MM.1S (cell line): ENCODE results near the gene DNAJB11.
A peak's percentile ranks its signal among the peaks of the same experiment; 100 is the strongest.
"Not testable (repeated sequence)": the region's sequence is repeated elsewhere in the genome, so short reads cannot be mapped to it uniquely, and the experiment has no call there.

Source experiments
- DNase-seq: peaks from one replicate; pipeline ENCODE4 v3.0.0-alpha.2; 2015
- H2AFZ ChIP-seq: fragments of 300-600 bp; sonication (generic); 2 replicates; pipeline ENCODE4 v1.6.0; 2016; ENCODE audit warnings: antibody characterized with exemption, low read length
- H3F3A ChIP-seq: fragments of 300-600 bp; sonication (generic); 2 replicates; pipeline ENCODE4 v1.6.1; 2016; ENCODE audit warnings: mild to moderate bottlenecking, antibody characterized with exemption, low read length, moderate library complexity, mixed read lengths; ENCODE audit not compliant: insufficient read depth
- H3K27ac ChIP-seq: fragments of 300-600 bp; sonication (generic); 2 replicates; pipeline ENCODE4 v1.5.1; 2016; ENCODE audit warnings: mild to moderate bottlenecking, low read length
- H3K27me3 ChIP-seq: fragments of 300-600 bp; sonication (generic); replicated peaks from 2 replicates; pipeline ENCODE4 v1.6.0; 2016; ENCODE audit warnings: low read length; ENCODE audit not compliant: insufficient read depth
- H3K36me3 ChIP-seq: fragments of 300-600 bp; sonication (generic); replicated peaks from 2 replicates; pipeline ENCODE4 v1.6.1; 2016; ENCODE audit warnings: mild to moderate bottlenecking, low read length, mixed read lengths; ENCODE audit not compliant: insufficient read depth
- H3K4me1 ChIP-seq: fragments of 300-600 bp; sonication (generic); 2 replicates; pipeline ENCODE4 v1.6.1; 2016; ENCODE audit warnings: low read length, mixed read lengths
- H3K4me2 ChIP-seq: fragments of 300-600 bp; sonication (generic); 2 replicates; pipeline ENCODE4 v1.6.0; 2016; ENCODE audit warnings: low read depth, low read length
- H3K4me3 ChIP-seq: fragments of 300-600 bp; sonication (generic); 2 replicates; pipeline ENCODE4 v1.5.1; 2016; ENCODE audit warnings: low read length, mixed read lengths
- H3K79me2 ChIP-seq: fragments of 300-600 bp; sonication (generic); 2 replicates; pipeline ENCODE4 v1.6.1; 2016; ENCODE audit warnings: mixed run types, low read length, mixed read lengths
- H3K9ac ChIP-seq: fragments of 300-600 bp; sonication (generic); 2 replicates; pipeline ENCODE4 v1.6.1; 2016; ENCODE audit warnings: low read length, mixed read lengths
- H3K9me2 ChIP-seq: fragments of 300-600 bp; sonication (generic); replicated peaks from 2 replicates; pipeline ENCODE4 v1.6.1; 2016; ENCODE audit warnings: mild to moderate bottlenecking, low read length, mixed read lengths; ENCODE audit not compliant: insufficient read depth
- H3K9me3 ChIP-seq: fragments of 300-600 bp; sonication (generic); replicated peaks from 2 replicates; pipeline ENCODE4 v1.6.1; 2016; ENCODE audit warnings: mild to moderate bottlenecking, low read length, mixed read lengths; ENCODE audit not compliant: insufficient read depth
- H4K20me1 ChIP-seq: fragments of 300-600 bp; sonication (generic); 2 replicates; pipeline ENCODE4 v1.6.1; 2016; ENCODE audit warnings: mild to moderate bottlenecking, low read length, moderate library complexity, mixed read lengths; ENCODE audit not compliant: insufficient read depth
- CTCF ChIP-seq: fragments of 300-600 bp; sonication (generic); IDR thresholded peaks from 2 replicates; pipeline ENCODE4 v1.5.1; 2016; ENCODE audit warnings: antibody characterized with exemption, low read length, mixed read lengths
- EZH2 ChIP-seq: fragments of 300-600 bp; sonication (generic); optimal IDR thresholded peaks from 2 replicates; pipeline ENCODE3; 2017; ENCODE audit warnings: low read depth, mild to moderate bottlenecking, antibody characterized with exemption, low read length, mixed read lengths
- EZH2phosphoT487 ChIP-seq: fragments of 300-600 bp; sonication (generic); IDR thresholded peaks from 2 replicates; pipeline ENCODE4 v1.6.1; 2018; ENCODE audit warnings: antibody characterized with exemption, low read length

The DNAJB11 gene

DNA sequence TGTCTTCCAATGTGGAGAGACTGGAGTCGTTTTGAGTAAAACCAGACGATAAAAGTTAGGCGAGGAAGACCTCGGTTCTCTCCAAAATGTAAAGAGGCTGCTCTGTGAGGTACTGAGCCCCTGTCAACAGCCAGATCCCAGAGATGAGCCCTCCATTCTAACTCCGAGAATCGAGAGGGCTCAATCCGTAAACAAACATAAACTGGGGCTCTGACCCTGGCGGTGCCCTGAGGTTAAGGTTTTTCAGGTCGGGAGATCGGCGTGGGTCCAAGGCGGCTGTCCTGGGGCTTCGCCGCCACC lies 3.8 kb upstream of the DNAJB11 start:
- H3K79me2 ChIP-seq = peaks cover 42% of the 10 kb centered on the region
- TF ChIP-seq EZH2phosphoT487 (no peak), EZH2 (no peak), CTCF (no peak)
- peak overlapping the region; percentile 81 for H3K27ac ChIP-seq

GRCh38 chr3:186567072-186567921 lies 3.2 kb upstream of the DNAJB11 start, which contains the start of gene TBCCD1:
TBCCD1 (minus strand) TSS chr3:186567339; CDS start chr3:186564329, 3,010 bp downstream.
- Histone ChIP-seq H3K9ac (peak within 1 kb of the TSS; percentile 87), H3K27ac (peak within 1 kb of the TSS; percentile 81), H3K79me2 (peaks cover 48% of the 10 kb centered on the region), H3K27me3 (no peaks in the 10 kb centered on the region), H3F3A (peaks cover 28% of the 10 kb centered on the region), H3K9me3 (no peaks in the 10 kb centered on the region), H2AFZ (peak within 1 kb of the TSS; percentile 88), H4K20me1 (no peaks in the 10 kb centered on the region), H3K9me2 (no peaks in the 10 kb centered on the region), H3K36me3 (no peaks in the 10 kb centered on the region), H3K4me2 (peak within 1 kb of the TSS; percentile 83), H3K4me1 (peaks cover 13% of the 10 kb centered on the region), H3K4me3 (peak within 1 kb of the TSS; percentile 84)
- no peak for TF ChIP-seq CTCF
- TF ChIP-seq EZH2phosphoT487 = no peak
- DNase-seq = peak; percentile 96

More for the DNA sequence above, 3.8 kb upstream of the DNAJB11 start:
- peak overlapping the region; percentile 87 for H3K9ac ChIP-seq
- H3K9me2 ChIP-seq = no peaks in the 10 kb centered on the region
- peak overlapping the region; percentile 87 for H2AFZ ChIP-seq
- peak overlapping the region; percentile 65 for H3K4me2 ChIP-seq
- H3K27me3 ChIP-seq = no peaks in the 10 kb centered on the region
- no peaks in the 10 kb centered on the region for H3K9me3 ChIP-seq
- no peaks in the 10 kb centered on the region for H4K20me1 ChIP-seq
- peak overlapping the region; percentile 84 for H3K4me3 ChIP-seq
- peaks cover 28% of the 10 kb centered on the region for H3F3A ChIP-seq
- no peaks in the 10 kb centered on the region for H3K36me3 ChIP-seq
- no peak for DNase-seq
- H3K4me1 ChIP-seq = peaks cover 9% of the 10 kb centered on the region

DNA sequence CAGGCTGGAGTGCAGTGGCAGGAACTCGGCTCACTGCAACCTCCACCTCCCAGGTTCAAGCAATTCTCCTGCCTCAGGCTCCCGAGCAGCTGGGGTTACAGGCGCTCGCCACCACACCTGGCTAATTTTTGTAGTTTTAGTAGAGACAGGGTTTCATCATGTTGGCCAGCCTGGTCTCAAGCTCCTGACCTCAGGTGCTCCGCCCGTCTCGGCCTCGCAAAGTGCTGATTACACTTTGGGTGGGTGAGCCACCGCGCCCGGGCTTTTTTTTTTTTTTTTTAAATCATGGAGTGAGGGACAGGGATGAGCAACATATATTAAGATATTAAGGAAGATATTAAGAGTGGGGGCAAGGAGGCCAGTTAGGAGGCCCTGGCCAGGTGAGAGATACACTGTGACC lies 1.2 kb upstream of the DNAJB11 start:
- not testable (repeated sequence) for DNase-seq, H3K9me2 ChIP-seq, H3K27me3 ChIP-seq, H4K20me1 ChIP-seq, H3K36me3 ChIP-seq, H3K9me3 ChIP-seq
- Histone ChIP-seq H3K27ac (peak overlapping the region; percentile 58; the same call in 1 of the 2 replicates), H3K4me2 (peak overlapping the region; percentile 59), H3K4me1 (peaks cover 13% of the 10 kb centered on the region), H3K9ac (peak overlapping the region; percentile 67; the same call in 1 of the 2 replicates), H3F3A (peaks cover 28% of the 10 kb centered on the region), H3K4me3 (peak overlapping the region; percentile 67), H3K79me2 (peaks cover 65% of the 10 kb centered on the region), H2AFZ (peak overlapping the region; percentile 29; the same call in 1 of the 2 replicates)

- TF ChIP-seq EZH2 (no peak), EZH2phosphoT487 (no peak), CTCF (no peak)
- Histone ChIP-seq H3F3A (peaks cover 28% of the 10 kb centered on the region), H3K9me2 (no peaks in the 10 kb centered on the region), H3K36me3 (peaks cover 7% of the 10 kb centered on the region; the same call in 1 of the 2 replicates), H3K27ac (peak overlapping the region; percentile 58), H2AFZ (peak overlapping the region; percentile 29), H3K4me3 (peak overlapping the region; percentile 67), H3K79me2 (peaks cover 69% of the 10 kb centered on the region), H3K9ac (peak overlapping the region; percentile 67), H3K4me1 (peaks cover 13% of the 10 kb centered on the region), H3K4me2 (peak overlapping the region; percentile 59), H3K27me3 (no peaks in the 10 kb centered on the region), H4K20me1 (no peaks in the 10 kb centered on the region), H3K9me3 (no peaks in the 10 kb centered on the region)
- DNase-seq = no peak
Observed at GRCh38 chr3:186569779-186570095, 783 bp upstream of the DNAJB11 start.
